Endothelial cell of umbilical vein (primary cell): Measurements from ENCODE around the gene MBNL2. TPM values are rescaled to one million over a fixed set of nuclear protein-coding genes. Genes with fewer than 3 reads are reported as not detected.

Source experiments
- BruUV-seq: library from RNA; stranded (reverse); fragments of 400-500 nt; replicated peaks from 2 replicates; lab custom pipeline; 2021; lab: Mats Ljungman, UMichigan
- CTCF ChIA-PET: fragments of 300-600, 350-600 bp; sonication (Branson Sonifier 250); formaldehyde crosslinking; loops from one replicate; lab custom pipeline; 2021; ENCODE audit warnings: antibody characterized with exemption, inconsistent platforms; lab: Charles Lee
- POLR2A ChIA-PET: fragments of 300-600, 350-600 bp; sonication (Branson Sonifier 250); formaldehyde crosslinking; loops from one replicate; lab custom pipeline; 2021; ENCODE audit warnings: antibody characterized with exemption, inconsistent platforms; lab: Charles Lee
- DNase-seq: peaks from one replicate; pipeline ENCODE4 v3.0.0-alpha.2; 2011; ENCODE audit warnings: low read depth, low spot score
- FAIRE-seq: peaks from 2 replicates; lab custom pipeline; 2011; peaks lifted over from hg19 to GRCh38; lab: Jason Lieb, UNC
- H2AFZ ChIP-seq: 2 replicates; pipeline ENCODE4 v1.6.0; 2012; ENCODE audit warnings: low read depth, low read length, control low read depth, inconsistent platforms
- H3K27ac ChIP-seq: 2 replicates; pipeline ENCODE4 v1.5.1; 2011; ENCODE audit warnings: low read depth, mild to moderate bottlenecking, control low read depth, low read length, moderate library complexity; ENCODE audit not compliant: insufficient read depth
- H3K27me3 ChIP-seq, 2 experiments: 2 replicates each; pipeline versions ENCODE4 v1.6.0 to v1.6.1; 2011; ENCODE audit warnings: low read length in 2 of 2, mixed read lengths in 1 of 2; ENCODE audit not compliant: control insufficient read depth in 2 of 2, insufficient read depth in 2 of 2
- H3K36me3 ChIP-seq, 2 experiments: 2 replicates in 1 of 2; 3 replicates in 1 of 2; pipeline ENCODE4 v1.5.1; 2011; ENCODE audit warnings: low read length in 2 of 2, mild to moderate bottlenecking in 1 of 2, moderate library complexity in 1 of 2; ENCODE audit not compliant: control insufficient read depth in 2 of 2, insufficient read depth in 2 of 2; ENCODE audit errors: extremely low read depth in 1 of 2
- H3K4me1 ChIP-seq: 3 replicates; pipeline ENCODE4 v1.5.1; 2011; ENCODE audit warnings: mild to moderate bottlenecking, low read length; ENCODE audit not compliant: control insufficient read depth, insufficient read depth; ENCODE audit errors: extremely low read depth
- H3K4me2 ChIP-seq: 2 replicates; pipeline ENCODE4 v1.6.1; 2011; ENCODE audit warnings: low read length, control low read depth, mixed read lengths; ENCODE audit not compliant: insufficient read depth
- H3K4me3 ChIP-seq, 3 experiments: fragments of 200-600 bp in 1 of 3; sonication (generic), shearing (Covaris generic) in 1 of 3; replicated peaks in 1 of 3; 2 replicates each; pipeline ENCODE4 v1.5.1; 2011 to 2016; ENCODE audit warnings: control low read depth in 3 of 3, low read length in 3 of 3, mild to moderate bottlenecking in 2 of 3, inconsistent platforms in 1 of 3, low read depth in 1 of 3, moderate library complexity in 1 of 3; ENCODE audit not compliant: insufficient read depth in 1 of 3
- H3K79me2 ChIP-seq: 2 replicates; pipeline ENCODE4 v1.6.0; 2012; ENCODE audit warnings: low read length, inconsistent platforms; ENCODE audit not compliant: control insufficient read depth, insufficient read depth
- H3K9ac ChIP-seq: replicated peaks from 2 replicates; pipeline ENCODE3; 2011; ENCODE audit warnings: low read length, control low read depth; ENCODE audit not compliant: insufficient read depth; ENCODE audit errors: extremely low read depth
- H3K9me1 ChIP-seq: replicated peaks from 3 replicates; pipeline ENCODE4 v1.6.0; 2011; ENCODE audit warnings: mild to moderate bottlenecking, low read length; ENCODE audit not compliant: control insufficient read depth, insufficient read depth; ENCODE audit errors: extremely low read depth
- H3K9me3 ChIP-seq: replicated peaks from 2 replicates; pipeline ENCODE4 v1.5.1; 2012; ENCODE audit warnings: low read length, inconsistent platforms; ENCODE audit not compliant: control insufficient read depth, insufficient read depth
- H4K20me1 ChIP-seq: replicated peaks from 2 replicates; pipeline ENCODE3; 2011; ENCODE audit warnings: mild to moderate bottlenecking, low read length; ENCODE audit not compliant: control insufficient read depth, insufficient read depth; ENCODE audit errors: extremely low read depth
- EZH2 ChIP-seq: IDR thresholded peaks from 2 replicates; pipeline ENCODE4 v1.6.1; 2012; ENCODE audit warnings: borderline replicate concordance, low read depth, mild to moderate bottlenecking, moderate library complexity, low read length, inconsistent platforms; ENCODE audit not compliant: severe bottlenecking
- FOS ChIP-seq: IDR thresholded peaks from 2 replicates; pipeline ENCODE4 v1.6.1; 2011; ENCODE audit warnings: mild to moderate bottlenecking, low read length, moderate library complexity, borderline replicate concordance; ENCODE audit not compliant: insufficient read depth
- GATA2 ChIP-seq: IDR thresholded peaks from 2 replicates; pipeline ENCODE4 v1.7.0; 2011; ENCODE audit warnings: low read depth, mild to moderate bottlenecking, moderate library complexity, mixed read lengths, low read length; ENCODE audit not compliant: insufficient read length, insufficient read depth
- JUN ChIP-seq: IDR thresholded peaks from 2 replicates; pipeline ENCODE4 v1.6.1; 2011; ENCODE audit warnings: borderline replicate concordance, low read depth; ENCODE audit not compliant: insufficient read length, insufficient read depth
- MYC ChIP-seq: IDR thresholded peaks from one replicate; pipeline ENCODE4 v1.6.1; 2011; ENCODE audit warnings: mild to moderate bottlenecking, low read depth, low read length
- POLR2A ChIP-seq: IDR thresholded peaks from 2 replicates; pipeline ENCODE4 v1.6.1; 2012; ENCODE audit warnings: low read depth, mild to moderate bottlenecking, control low read depth, low read length
- POLR2AphosphoS5 ChIP-seq: IDR thresholded peaks from 2 replicates; pipeline ENCODE4 v1.6.1; 2012; ENCODE audit warnings: low read depth, mild to moderate bottlenecking, control low read depth, low read length, moderate library complexity; ENCODE audit not compliant: insufficient read depth
- dilution Hi-C: fragments of 300-500 bp; cut with MboI; formaldehyde crosslinking; loops from one replicate; pipeline ENCODE4 v1.15.0; 2019; ENCODE audit warnings: low sequenced_read_pairs; ENCODE audit not compliant: extremely low pct_ligation_motif_present
- intact Hi-C: fragments of 100-400 bp; cut with micrococcal nuclease; formaldehyde crosslinking; loops from one replicate; pipeline ENCODE4 v1.10.0; 2022
- polyA plus RNA-seq, 4 experiments: library from polyadenylated mRNA; depleted of rRNA in 3 of 4; stranded (reverse) in 3 of 4; unstranded in 1 of 4; fragments of >200 nt; gene quantifications; 2 replicates each; pipeline versions ENCODE4 v1.2.1 to v1.2.3, GENCODE V29; 2011 to 2012; ENCODE audit warnings: missing spikeins in 1 of 4
- total RNA-seq: library from RNA; stranded (reverse); gene quantifications from 2 replicates; pipeline ENCODE4 v1.2.3, GENCODE V29; 2021
- TF ChIP-seq, protein P1 (sequence below): IDR thresholded peaks from 2 replicates; pipeline ENCODE4 v1.6.1; 2011; ENCODE audit not compliant: insufficient read depth, insufficient read length
- TF ChIP-seq, protein P2 (sequence below), 2 donors: IDR thresholded peaks; 1 replicate in 1 of 2; 2 replicates in 1 of 2; pipeline ENCODE4 v1.5.1; 2011; ENCODE audit warnings: low read length in 2 of 2, mild to moderate bottlenecking in 2 of 2, moderate library complexity in 2 of 2, control low read depth in 1 of 2, inconsistent platforms in 1 of 2, low read depth in 1 of 2; ENCODE audit not compliant: insufficient read depth in 1 of 2; ENCODE audit errors: extremely low read depth in 1 of 2

MBNL2 gene
- total and polyA plus RNA-seq, 2 donors (not counting 3 experiments of a cell fraction or from before 2014, with no cell fraction given) = 32.9 to 76.5 TPM

DNA sequence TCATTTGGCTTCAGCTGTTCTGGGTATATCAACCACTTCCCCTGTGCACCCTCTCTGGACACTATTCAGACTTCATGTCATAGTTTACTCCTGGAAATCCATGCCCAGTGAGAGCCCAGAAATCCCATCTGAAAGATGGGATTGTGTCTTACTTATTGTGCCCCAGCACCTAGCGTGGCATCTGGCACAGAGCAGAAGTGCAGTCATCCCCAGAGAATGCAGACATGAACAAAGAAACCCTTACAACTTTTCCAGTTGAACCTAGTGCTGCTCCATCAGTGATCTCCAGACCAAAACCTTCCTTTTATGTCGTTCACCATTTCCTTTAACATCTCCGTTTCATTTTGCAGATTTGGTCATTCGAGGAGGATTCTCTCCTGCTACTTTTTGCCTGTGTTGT, 60.6 kb downstream of the MBNL2 start:
- DNase-seq (no peak), FAIRE-seq (no peak)
- no peak overlapping the region for H3K9ac ChIP-seq
- BruUV-seq = no TSS peak
- CTCF ChIA-PET = interaction anchor here (1.0 kb wide), 1 partner anchor 14 kb away, joined by 3 read pairs; no protein-coding TSS in a partner anchor
- dilution Hi-C loops (no loop called here), intact Hi-C loops (no loop called here)
- no peaks in the 10 kb centered on the region for H3K27me3 ChIP-seq
- H4K20me1 ChIP-seq = peaks cover 11% of the 10 kb centered on the region
- H3K79me2 ChIP-seq = peaks cover 81% of the 10 kb centered on the region
- H3K36me3 ChIP-seq = no peaks in the 10 kb centered on the region
- no peak overlapping the region for H3K4me3 ChIP-seq
- no peak overlapping the region for H3K4me2 ChIP-seq
- POLR2A ChIA-PET = no interaction called here
- TF ChIP-seq, protein P1, sequence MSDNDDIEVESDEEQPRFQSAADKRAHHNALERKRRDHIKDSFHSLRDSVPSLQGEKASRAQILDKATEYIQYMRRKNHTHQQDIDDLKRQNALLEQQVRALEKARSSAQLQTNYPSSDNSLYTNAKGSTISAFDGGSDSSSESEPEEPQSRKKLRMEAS = no peak
- TF ChIP-seq FOS (no peak), POLR2AphosphoS5 (no peak), EZH2 (no peak), GATA2 (no peak), POLR2A (no peak), MYC (no peak), JUN (no peak)
- TF ChIP-seq, protein P2, sequence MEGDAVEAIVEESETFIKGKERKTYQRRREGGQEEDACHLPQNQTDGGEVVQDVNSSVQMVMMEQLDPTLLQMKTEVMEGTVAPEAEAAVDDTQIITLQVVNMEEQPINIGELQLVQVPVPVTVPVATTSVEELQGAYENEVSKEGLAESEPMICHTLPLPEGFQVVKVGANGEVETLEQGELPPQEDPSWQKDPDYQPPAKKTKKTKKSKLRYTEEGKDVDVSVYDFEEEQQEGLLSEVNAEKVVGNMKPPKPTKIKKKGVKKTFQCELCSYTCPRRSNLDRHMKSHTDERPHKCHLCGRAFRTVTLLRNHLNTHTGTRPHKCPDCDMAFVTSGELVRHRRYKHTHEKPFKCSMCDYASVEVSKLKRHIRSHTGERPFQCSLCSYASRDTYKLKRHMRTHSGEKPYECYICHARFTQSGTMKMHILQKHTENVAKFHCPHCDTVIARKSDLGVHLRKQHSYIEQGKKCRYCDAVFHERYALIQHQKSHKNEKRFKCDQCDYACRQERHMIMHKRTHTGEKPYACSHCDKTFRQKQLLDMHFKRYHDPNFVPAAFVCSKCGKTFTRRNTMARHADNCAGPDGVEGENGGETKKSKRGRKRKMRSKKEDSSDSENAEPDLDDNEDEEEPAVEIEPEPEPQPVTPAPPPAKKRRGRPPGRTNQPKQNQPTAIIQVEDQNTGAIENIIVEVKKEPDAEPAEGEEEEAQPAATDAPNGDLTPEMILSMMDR (IDR thresholded peaks at IDR 0.05; ENCODE audit: extremely low read depth in 1 of 2, insufficient read depth in 1 of 2, low read depth in 1 of 2, low read length in 2 of 2) = no peak
- no peaks in the 10 kb centered on the region for H3K9me3 ChIP-seq
- H3K4me1 ChIP-seq = peaks cover 46% of the 10 kb centered on the region
- H3K27ac ChIP-seq = no peak overlapping the region
- H3K9me1 ChIP-seq = no peaks in the 10 kb centered on the region
- no peak overlapping the region for H2AFZ ChIP-seq
